ENCODE results near the gene FAM168B.
"Not testable (repeated sequence)": the region's sequence is repeated elsewhere in the genome, so short reads cannot be mapped to it uniquely, and the experiment has no call there.

Gene FAM168B

GRCh38 chr2:131093006-131093695, at the start of gene FAM168B:
FAM168B (minus strand) TSS chr2:131093460; CDS start chr2:131082646, 10,814 bp downstream.
- FAIRE-seq (peak; percentile 96), DNase-seq (ENCODE audit: insufficient read length, low spot score) (peak; percentile 86)

GRCh38 chr2:131142849-131143248, 49.6 kb upstream of the FAM168B start:
- DNase-seq (ENCODE audit: insufficient read length, low spot score) (no peak), FAIRE-seq (no peak)

- FAIRE-seq: no peak
- no peak for DNase-seq (ENCODE audit: insufficient read length, low spot score)
Measured at GRCh38 chr2:131140581-131140980, 47.3 kb upstream of the FAM168B start.

- DNase-seq (ENCODE audit: insufficient read length, low spot score) (no peak), FAIRE-seq (no peak)
Measured at GRCh38 chr2:131132729-131133128, 39.5 kb upstream of the FAM168B start.

- FAIRE-seq (no peak), DNase-seq (ENCODE audit: insufficient read length, low spot score) (no peak)
Measured at GRCh38 chr2:131130298-131130596, 37.0 kb upstream of the FAM168B start.

- FAIRE-seq (no peak), DNase-seq (ENCODE audit: insufficient read length, low spot score) (no peak)
Measured at GRCh38 chr2:131127981-131128380, 34.7 kb upstream of the FAM168B start.

GRCh38 chr2:131127076-131127475, 33.8 kb upstream of the FAM168B start:
- FAIRE-seq (no peak), DNase-seq (ENCODE audit: insufficient read length, low spot score) (no peak)

- FAIRE-seq (no peak), DNase-seq (ENCODE audit: insufficient read length, low spot score) (no peak)
Measured at GRCh38 chr2:131126436-131126835, 33.2 kb upstream of the FAM168B start.

- no peak for FAIRE-seq
- DNase-seq (ENCODE audit: insufficient read length, low spot score): no peak
Measured at GRCh38 chr2:131125195-131125757, 32.0 kb upstream of the FAM168B start.

- FAIRE-seq (no peak), DNase-seq (ENCODE audit: insufficient read length, low spot score) (no peak)
Measured at GRCh38 chr2:131123192-131123591, 29.9 kb upstream of the FAM168B start.

GRCh38 chr2:131122496-131122895, 29.2 kb upstream of the FAM168B start:
- DNase-seq (ENCODE audit: insufficient read length, low spot score) (no peak), FAIRE-seq (no peak)

GRCh38 chr2:131121464-131121863, 28.2 kb upstream of the FAM168B start:
- FAIRE-seq (no peak), DNase-seq (ENCODE audit: insufficient read length, low spot score) (no peak)

GRCh38 chr2:131120815-131121317, 27.6 kb upstream of the FAM168B start:
- FAIRE-seq: no peak

GRCh38 chr2:131115752-131116151, 22.5 kb upstream of the FAM168B start:
- DNase-seq (ENCODE audit: insufficient read length, low spot score) (no peak), FAIRE-seq (no peak)

More at GRCh38 chr2:131120815-131121317, 27.6 kb upstream of the FAM168B start:
- DNase-seq (ENCODE audit: insufficient read length, low spot score): no peak

GRCh38 chr2:131114950-131115349, 21.7 kb upstream of the FAM168B start:
- not testable (repeated sequence) for FAIRE-seq; DNase-seq (ENCODE audit: insufficient read length, low spot score)

GRCh38 chr2:131113566-131114227, 20.4 kb upstream of the FAM168B start:
- FAIRE-seq: no peak
- no peak for DNase-seq (ENCODE audit: insufficient read length, low spot score)

- no peak for FAIRE-seq
Measured at GRCh38 chr2:131112529-131112928, 19.3 kb upstream of the FAM168B start.

GRCh38 chr2:131105950-131106801, 12.9 kb upstream of the FAM168B start:
- no peak for FAIRE-seq
- peak; percentile 44 for DNase-seq (ENCODE audit: insufficient read length, low spot score)

More at GRCh38 chr2:131112529-131112928, 19.3 kb upstream of the FAM168B start:
- DNase-seq (ENCODE audit: insufficient read length, low spot score): no peak

- peak; percentile 93 for DNase-seq (ENCODE audit: insufficient read length, low spot score)
Measured at GRCh38 chr2:131105156-131105949, 12.1 kb upstream of the FAM168B start, which contains the start of gene PLEKHB2. PLEKHB2 (plus strand) TSS chr2:131105336; CDS start chr2:131120942, 15,606 bp downstream.

More at GRCh38 chr2:131105156-131105949, 12.1 kb upstream of the FAM168B start, which contains the start of gene PLEKHB2:
- peak; percentile 90 for FAIRE-seq

All from HTR-8/SVneo (cell line).